Subcutaneous adipose tissue (tissue), 4 donors: ENCODE measurements around the gene IGSF9B. TPM values are rescaled to one million over a fixed set of nuclear protein-coding genes. Genes with fewer than 3 reads are reported as not detected.

Experiments
- CTCF ChIP-seq: fragments of 450-650 bp; IDR thresholded peaks from one replicate; pipeline ENCODE4 v1.5.1; 2016; ENCODE audit warnings: low read depth, mild to moderate bottlenecking, control low read depth, antibody characterized with exemption, moderate library complexity
- total RNA-seq, 4 donors: library from RNA; depleted of rRNA; stranded (reverse); fragments of >200 nt; gene quantifications; one replicate each; pipeline ENCODE4 v1.1.0, GENCODE V29; 2016

Gene IGSF9B
- total RNA-seq, 4 donors from 2014 or later = 1.0 to 6.8 (median 2.3) TPM

GRCh38 chr11:133906746-133907145, 50.0 kb downstream of the IGSF9B start:
- TF ChIP-seq CTCF = no peak

GRCh38 chr11:133906241-133906640, 50.5 kb downstream of the IGSF9B start:
- TF ChIP-seq CTCF = no peak

- TF ChIP-seq CTCF = no peak
These were observed 51.1 kb downstream of the IGSF9B start for GRCh38 chr11:133905677-133906156.

- TF ChIP-seq CTCF = no peak
These were observed 51.8 kb downstream of the IGSF9B start for GRCh38 chr11:133904818-133905515.

- no peak for TF ChIP-seq CTCF
These were observed 52.6 kb downstream of the IGSF9B start for GRCh38 chr11:133903875-133904817.

- TF ChIP-seq CTCF = no peak
These were observed 53.7 kb downstream of the IGSF9B start for GRCh38 chr11:133903056-133903455.

GRCh38 chr11:133902506-133902905, 54.3 kb downstream of the IGSF9B start:
- TF ChIP-seq CTCF = no peak
